ENCODE data around the gene GATM.
"Not testable (repeated sequence)": the region's sequence is repeated elsewhere in the genome, so short reads cannot be mapped to it uniquely, and the experiment has no call there.

The GATM gene

DNA sequence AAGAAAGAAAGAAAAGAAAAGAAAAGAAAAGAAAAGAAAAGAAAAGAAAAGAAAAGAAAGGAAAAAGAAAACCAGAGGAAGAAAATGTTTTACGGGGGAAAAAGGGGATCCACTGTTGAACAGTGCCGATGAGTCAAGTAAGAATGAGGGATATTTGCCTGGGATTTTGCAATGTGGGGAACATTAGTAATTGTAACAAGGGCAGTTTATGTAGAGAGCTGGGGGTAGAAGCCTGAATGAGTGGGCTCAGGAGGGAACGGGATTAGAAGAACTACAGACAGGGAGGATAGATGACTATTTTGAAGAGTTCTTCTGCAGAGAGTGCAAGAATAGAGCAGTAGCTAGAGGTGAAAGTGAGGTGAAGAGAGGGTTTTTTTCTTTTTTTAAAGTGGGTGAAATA is 28.7 kb downstream of the GATM start:
- DNase-seq = no peak

DNA sequence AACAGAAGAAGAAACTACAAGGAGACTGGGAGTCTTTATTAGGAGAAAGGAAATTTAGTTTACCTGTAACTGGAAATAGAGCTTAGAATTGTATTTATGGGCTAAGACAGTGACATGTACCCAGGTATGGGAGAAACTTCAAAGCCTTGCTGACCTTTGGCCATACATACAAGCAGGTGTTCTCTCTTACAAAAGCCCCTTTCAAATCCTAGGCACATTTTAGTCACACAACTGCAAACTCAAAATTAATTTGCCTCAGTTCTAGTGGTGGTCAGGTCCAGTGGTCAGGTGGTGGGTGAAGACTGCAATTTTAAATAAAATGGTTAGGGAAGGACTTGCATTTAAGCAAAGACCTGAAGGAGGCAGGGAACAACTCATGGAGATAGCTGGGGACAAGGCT is 30.4 kb downstream of the GATM start:
- no peak for DNase-seq

DNA sequence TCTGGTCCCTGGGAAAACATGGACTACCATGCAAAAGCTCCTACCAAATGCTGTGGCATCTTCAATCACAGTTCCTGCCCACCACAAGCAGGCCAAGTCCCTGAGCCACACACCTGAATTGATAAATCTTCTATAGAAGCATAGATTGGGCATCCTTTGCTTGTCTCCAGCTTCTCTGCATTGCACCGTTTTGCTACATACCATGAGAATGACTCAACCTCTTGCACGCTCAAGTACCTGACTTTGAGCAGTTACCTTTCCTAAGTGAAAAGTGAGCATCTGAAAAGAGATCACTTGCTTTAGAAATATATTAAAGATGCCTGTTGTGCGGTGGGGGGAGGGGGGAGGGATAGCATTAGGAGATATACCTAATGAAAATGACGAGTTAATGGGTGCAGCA is 31.3 kb downstream of the GATM start:
- DNase-seq = no peak

DNA sequence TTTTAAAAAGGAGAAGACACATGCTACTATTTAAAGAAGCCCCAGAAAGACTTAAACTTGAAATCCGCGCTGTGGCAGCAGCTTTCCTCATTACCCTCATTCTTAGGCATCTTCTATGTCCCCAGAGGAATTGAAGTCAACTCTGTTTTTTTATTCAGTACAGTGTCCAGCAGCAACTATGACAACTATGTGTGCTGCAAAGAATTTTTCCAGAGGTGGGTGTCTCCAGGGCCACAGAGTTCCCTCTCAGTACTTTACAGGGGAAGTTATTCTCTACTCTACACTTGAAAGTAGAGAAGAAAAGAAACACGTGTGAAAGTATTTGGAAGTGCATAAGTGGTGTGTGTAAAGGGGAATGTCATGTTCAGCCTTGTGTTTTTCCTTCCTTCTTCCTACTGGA is 32.0 kb downstream of the GATM start:
- DNase-seq = no peak

DNA sequence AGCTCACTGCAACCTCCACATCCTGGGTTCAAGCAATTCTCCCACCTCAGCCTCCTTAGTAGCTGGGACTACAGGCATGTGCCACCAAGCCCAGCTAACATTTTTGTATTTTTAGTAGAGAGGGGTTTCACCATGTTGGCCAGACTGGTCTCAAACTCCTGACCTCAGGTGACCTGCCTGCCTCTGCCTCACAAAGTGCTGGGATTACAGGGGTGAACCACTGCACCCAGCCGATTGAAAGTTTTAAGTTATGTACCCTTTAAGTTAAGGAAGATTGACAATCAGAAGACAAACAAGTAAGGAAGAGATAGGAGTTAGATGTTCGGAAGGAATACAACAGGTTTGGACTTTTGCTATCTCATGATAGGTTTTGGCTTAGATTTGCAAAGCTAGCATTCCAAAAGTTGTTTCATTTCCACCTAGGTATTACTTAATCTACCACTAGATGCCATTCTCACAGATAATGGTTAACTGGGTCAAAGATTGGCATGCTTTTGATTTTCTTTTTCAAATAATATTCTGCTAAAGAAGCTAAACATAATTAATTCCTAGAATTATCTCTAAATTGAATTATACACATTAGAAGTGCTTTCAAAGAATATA is 35.0 kb downstream of the GATM start:
- no peak for DNase-seq

DNA sequence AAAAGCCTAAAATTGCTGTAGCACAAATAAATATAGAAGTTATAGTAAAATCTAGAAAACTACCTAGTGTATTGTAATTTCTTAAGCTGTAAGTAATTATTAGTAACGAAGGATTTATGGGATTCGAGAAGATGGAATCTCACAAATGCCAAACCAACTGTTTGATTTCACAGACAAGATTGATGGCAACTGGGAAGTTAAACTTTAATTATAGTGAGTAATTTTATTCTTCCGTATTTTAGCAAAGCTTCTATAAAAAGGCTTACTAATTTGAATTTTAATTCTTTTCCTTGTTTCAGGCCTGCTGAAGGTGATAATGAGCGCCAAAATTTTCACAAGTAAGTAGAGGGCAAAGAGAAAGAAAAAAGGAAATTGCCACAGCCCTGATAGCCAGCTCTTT is 36.6 kb downstream of the GATM start:
- no peak for DNase-seq

DNA sequence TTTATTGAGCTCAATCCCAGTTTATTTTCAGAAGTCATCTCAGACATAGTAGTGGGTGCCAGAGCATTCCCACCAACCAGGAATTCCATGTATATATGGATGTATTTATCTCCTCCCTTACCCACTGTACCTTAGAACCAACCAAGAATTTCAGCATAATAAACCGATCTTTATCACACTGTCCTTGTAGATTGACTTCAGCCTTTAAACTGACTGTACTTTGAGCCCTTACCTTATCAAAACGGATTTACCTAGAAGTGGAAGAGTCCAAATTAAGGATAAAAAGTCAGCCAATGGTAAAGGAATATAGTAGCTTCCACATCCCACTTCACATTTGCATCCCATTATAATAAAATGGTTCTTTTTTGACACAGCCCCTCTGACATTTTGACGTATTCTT is 37.9 kb downstream of the GATM start:
- no peak for DNase-seq

DNA sequence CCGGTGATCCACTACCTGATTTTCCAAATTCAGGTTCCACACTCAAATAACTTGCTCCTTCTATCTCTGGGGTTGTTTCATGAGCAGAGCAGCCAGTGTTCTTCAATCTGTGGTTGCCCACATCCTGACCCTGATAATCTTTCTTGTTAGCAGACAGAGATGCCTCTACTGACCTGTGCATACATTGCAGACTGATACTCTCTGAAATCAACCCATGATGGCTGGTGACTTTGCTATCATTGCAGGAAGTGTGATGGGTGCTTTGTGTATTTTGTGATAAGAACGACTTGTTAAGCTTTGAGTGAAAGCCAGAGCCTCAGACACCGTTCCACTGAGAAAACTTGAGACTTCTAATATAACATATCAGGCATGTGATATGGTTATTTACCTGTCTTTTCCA is 39.9 kb downstream of the GATM start:
- no peak for DNase-seq

DNA sequence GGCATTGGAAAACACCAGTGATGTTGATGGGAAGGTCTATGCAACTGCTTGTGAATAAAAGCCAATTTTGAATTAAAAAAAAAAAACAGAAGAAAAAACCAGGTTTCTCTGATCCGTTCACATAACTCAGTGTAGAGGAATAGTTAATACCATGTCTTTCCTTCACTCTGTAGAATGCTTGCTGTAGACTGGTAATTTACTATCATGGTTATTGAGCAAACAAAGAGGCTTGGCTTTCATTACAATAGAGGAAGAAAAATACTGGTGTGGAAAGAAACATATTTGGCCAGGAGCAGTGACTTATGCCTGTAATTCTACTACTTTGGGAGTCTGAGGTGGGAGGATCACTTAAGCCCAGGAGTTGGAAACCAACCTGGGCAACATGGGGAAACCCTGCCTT is 41.1 kb downstream of the GATM start:
- DNase-seq = no peak

DNA sequence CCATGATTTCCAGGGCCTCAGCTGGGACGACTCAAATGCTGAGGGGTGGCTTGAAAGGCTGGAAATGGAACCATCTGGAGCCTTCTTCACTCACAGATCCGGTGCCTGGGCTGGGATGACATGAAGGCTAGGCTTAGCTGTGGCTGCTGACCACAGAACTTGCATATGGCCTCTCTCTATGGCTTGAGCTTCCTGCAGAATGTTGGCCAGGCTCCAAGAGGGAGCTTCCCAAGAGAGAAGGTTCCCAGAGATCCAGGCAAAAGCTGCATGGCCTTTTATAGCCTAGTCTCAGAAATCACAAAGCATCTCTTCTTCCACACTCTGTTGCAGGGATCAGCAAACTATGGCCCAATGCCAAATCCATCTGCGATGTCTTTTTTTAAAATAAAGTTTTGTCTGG is 44.8 kb downstream of the GATM start:
- no peak for DNase-seq

DNA sequence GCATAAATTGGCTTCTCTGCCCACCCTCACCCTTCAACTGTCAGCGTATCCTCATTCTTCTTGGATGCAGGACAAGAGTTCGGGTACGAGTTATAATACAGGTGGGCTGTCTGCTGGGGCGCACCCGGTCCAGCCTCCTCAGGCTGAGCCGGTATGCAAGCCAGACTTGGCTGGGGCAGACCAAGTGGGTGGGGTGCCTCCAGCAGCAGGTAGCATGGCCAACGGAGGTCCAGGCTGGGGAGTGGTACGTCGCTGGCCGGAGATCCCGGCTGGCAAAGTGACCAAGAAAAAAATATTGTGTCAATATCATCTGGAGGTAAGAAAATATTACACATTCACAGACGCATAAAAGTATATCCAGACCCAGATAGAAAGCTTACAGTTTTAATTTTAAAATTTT is 45.6 kb downstream of the GATM start:
- DNase-seq = no peak

DNA sequence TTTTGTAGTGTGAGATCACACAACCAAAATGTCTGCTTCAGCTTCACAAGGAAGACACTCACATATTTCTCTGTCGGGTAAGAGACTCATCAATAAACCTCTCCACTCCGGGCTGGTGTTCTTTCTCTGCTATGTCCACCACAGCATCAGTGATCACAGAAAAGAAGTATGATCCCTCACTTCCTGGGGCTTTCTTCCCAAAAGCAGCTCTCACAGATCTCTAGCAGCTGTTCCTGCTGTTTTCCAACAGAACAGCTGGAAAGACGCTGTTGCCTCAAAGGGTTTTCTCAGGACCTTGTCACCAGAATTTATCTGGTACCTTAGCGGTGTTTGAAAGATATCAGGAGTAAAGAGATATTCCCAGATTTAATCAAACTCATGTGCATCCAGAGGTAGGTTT is 46.4 kb downstream of the GATM start:
- DNase-seq = no peak

DNA sequence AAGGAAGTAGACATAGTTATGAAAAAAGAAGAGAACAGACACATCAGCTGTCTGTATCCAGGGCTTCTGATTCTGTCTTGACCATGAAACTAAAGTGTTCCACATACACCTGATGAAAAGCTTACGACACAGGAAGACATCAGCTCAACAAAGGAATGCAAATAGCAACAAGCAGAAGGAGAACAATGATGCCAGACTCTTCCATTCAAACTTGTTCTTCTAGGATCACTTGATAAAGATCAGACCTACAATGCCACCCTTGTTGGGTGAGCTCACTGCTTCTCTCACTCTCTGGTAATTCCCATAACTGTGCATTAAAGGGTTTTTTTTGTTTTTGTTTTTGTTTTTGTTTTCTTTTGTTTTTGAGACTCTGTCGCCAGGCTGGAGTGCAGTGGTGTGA is 49.7 kb downstream of the GATM start:
- no peak for DNase-seq

DNA sequence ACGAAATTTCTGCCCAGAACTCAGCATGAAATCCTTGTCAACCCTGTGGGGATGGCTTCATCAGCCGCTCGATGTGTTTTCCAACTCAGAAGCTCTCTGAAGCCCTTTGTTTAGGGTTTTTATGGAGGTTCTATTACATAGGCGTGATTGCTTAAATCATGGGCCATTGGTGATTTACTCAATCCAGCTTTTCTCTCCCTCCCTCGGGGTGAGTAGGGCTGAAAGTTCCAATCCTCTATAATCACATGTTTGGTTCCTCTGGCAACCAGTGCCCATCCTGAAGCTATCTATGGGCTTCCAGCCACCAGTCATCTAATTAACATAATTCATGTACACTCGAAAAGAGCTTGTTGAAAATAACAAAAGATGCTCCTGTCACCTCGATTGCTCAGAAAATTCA is 51.6 kb downstream of the GATM start:
- no peak for DNase-seq

DNA sequence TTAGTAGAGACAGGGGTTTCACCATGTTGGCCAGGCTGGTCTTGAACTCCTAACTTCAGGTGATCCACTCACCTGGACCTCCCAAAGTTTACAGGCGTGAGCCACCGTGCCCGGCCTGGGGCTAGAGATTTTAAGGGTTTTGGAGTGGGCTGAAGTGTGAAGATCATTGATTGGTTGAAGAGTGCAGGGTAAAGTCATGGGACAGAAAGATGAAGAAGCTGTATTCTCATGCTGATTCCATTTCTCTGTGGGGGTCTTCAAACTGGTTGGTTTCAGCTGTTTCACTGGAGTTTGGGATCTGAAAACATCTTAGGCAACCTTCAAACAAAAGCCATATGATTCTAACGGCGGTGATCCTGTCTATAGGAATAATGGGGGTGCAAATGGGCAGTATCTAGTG is 52.1 kb downstream of the GATM start:
- DNase-seq = no peak

DNA sequence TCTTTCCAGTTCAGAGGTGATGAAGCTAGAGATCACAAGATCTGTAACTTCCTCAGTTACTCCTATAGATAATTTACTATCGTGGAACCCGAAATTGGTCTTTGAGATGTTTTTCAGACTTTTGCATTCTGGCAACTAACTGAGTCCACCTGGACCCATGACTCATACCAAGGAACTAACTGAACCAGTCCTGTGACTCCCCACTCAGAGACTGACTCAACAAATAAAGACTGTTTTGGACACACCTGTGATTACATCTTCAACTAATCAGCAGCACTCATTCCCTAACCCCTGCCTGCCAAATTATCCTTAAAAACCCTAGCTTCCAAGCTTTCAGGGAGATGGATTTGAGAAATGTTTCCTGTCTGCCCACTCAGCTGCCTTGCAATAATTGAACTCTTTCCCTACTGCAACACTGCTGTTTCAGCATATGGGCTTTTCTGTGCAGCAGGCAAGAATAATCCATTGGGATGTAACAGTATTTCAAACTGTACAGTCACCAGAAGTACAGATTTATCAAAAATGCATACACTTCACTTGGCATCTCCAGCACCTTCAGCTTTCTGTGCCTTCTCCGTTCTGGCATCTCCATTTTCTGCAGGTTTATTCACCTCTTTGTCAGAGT is 57.7 kb downstream of the GATM start:
- no peak for DNase-seq

DNA sequence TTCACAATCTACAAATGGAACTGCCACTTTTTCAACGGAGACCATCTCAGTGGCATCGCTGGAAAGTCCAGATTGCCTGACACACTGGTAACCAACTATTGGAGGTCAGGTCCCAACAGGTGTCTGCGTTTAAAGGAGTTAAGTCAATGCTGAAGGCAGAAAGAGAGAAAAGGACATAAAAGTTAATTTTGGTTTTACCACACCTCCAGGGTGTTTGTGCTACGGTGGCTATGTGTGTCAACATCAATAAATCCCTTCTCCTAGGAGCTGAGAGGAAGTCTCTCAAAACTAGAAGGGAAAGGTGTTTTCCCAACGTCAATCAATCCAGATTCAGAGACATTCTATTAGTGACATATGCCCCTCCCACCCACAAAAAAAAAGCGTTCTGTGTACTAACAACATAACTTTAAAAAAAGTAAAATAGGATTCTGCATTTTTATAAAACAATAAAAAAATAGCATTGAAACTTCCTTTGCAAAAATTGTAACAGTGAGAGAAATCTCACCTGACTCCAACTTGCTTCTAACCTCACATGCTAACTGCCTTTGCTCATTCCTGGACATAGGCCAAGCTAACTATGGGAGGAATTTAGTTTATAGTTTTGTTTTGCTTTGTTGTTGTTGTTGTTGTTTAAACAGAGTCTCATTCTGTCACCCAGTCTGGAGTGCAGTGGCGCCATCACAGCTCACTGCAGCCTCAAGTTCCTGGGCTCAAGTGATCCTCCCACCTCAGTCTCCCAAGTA is 58.7 kb downstream of the GATM start:
- DNase-seq = no peak

DNA sequence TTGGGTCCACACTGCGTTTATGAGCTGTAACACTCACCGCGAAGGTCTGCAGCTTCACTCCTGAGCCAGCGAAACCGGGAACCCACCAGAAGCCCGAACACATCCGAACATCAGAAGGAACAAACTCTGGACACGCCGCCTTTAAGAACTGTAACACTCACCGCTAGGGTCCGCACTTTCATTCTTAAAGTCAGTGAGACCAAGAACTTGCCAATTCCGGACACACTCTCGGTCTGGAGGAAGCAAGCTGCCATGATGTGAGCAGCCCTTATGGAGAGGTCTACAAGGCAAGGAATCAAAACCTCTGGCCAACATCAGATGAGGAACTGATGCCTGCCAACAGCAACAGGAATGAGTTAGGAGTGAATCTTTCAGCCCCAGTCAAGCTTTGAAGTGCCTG is 63.4 kb downstream of the GATM start:
- DNase-seq = no peak

DNA sequence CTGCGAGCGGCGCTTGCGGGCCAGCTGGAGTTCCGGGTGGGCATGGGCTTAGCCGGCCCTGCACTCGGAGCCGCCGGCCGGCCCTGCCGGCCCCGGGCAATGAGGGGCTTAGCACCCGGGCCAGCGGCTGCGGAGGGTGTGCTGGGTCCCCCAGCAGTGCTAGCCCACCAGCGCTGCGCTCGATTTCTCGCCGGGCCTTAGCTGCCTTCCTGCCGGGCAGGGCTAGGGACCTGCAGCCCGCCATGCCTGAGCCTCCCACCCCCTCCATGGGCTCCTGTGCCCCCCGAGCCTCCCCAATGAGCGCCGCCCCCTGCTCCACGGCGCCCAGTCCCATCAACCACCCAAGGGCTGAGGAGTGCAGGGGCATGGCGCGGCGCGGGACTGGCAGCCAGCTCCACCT is 64.2 kb downstream of the GATM start:
- not testable (repeated sequence) for DNase-seq

Measured in activated effector memory CD4-positive, alpha-beta T cell treated with Interleukin-2 at 50 U/mL for 16 hours (primary cell).